OCI-LY7 (cell line): ENCODE data around the gene LAMA3.

Experiments
- EZH2phosphoT487 ChIP-seq: fragments of 200-600 bp; sonication (generic); IDR thresholded peaks from 2 replicates; pipeline ENCODE4 v1.6.1; 2018; ENCODE audit warnings: low read depth, borderline replicate concordance, mild to moderate bottlenecking, mixed run types, antibody characterized with exemption, low read length, moderate library complexity, mixed read lengths
- TF ChIP-seq, protein P1 (sequence below): fragments of 200-600 bp; sonication (generic); conservative IDR thresholded peaks from 2 replicates; pipeline ENCODE4 v1.5.1; 2014; ENCODE audit warnings: mild to moderate bottlenecking, antibody characterized with exemption, low read length, moderate library complexity, mixed read lengths

DNA sequence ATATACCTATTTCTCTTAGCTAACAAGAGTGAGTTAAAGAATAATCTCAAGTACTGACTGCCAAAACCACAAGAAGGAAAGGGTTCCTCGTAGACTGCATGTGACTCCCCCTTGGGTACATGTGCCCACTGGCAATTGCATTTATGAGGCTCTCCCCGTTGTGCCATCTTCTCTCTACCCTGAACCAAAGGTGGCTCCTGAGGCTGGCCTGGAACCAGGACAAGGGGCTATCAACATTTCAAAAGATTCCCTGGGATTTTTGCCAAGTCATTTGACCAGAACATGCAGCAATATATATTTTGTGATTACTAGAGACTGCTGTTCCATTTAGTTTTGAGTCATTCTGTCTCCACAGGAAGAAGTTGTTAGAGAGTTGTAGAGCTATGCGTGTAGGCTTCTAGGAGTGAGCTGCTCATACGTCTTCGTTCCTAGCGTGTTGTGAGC, 45.8 kb downstream of the LAMA3 start:
- TF ChIP-seq, protein P1, sequence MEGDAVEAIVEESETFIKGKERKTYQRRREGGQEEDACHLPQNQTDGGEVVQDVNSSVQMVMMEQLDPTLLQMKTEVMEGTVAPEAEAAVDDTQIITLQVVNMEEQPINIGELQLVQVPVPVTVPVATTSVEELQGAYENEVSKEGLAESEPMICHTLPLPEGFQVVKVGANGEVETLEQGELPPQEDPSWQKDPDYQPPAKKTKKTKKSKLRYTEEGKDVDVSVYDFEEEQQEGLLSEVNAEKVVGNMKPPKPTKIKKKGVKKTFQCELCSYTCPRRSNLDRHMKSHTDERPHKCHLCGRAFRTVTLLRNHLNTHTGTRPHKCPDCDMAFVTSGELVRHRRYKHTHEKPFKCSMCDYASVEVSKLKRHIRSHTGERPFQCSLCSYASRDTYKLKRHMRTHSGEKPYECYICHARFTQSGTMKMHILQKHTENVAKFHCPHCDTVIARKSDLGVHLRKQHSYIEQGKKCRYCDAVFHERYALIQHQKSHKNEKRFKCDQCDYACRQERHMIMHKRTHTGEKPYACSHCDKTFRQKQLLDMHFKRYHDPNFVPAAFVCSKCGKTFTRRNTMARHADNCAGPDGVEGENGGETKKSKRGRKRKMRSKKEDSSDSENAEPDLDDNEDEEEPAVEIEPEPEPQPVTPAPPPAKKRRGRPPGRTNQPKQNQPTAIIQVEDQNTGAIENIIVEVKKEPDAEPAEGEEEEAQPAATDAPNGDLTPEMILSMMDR = no peak
- no peak for TF ChIP-seq EZH2phosphoT487
